Gastrocnemius medialis (tissue), 4 donors: ENCODE data around the gene PCSK6. TPM values are rescaled to one million over a fixed set of nuclear protein-coding genes. Genes with fewer than 3 reads are reported as not detected.

Experiments used
- ATAC-seq, 2 donors: fragments of 150-250 bp; one replicate each; pipeline ENCODE4 v1.9.1; 2016
- DNase-seq, 2 donors: peaks; one replicate each; pipeline ENCODE4 v3.0.0-alpha.2; 2019
- H3K27ac ChIP-seq, 4 donors: fragments of 200-600 bp; sonication (generic); 1 replicate in 1 of 4; 2 replicates in 3 of 4; pipeline ENCODE4 v1.5.1; 2016 to 2018; ENCODE audit warnings: mild to moderate bottlenecking in 2 of 4, moderate library complexity in 1 of 4
- H3K27me3 ChIP-seq, 3 donors: fragments of 200-600 bp; sonication (generic) in 2 of 3; 1 replicate in 1 of 3; 2 replicates in 2 of 3; pipeline versions ENCODE4 v1.5.1 to v1.6.0; 2016 to 2019; ENCODE audit warnings: mild to moderate bottlenecking in 1 of 3, moderate library complexity in 1 of 3
- H3K36me3 ChIP-seq, 2 donors: fragments of 200-600 bp; sonication (generic) in 1 of 2; one replicate each; pipeline ENCODE4 v1.5.1; 2017 to 2018
- H3K4me1 ChIP-seq, 2 donors: fragments of 200-600 bp; sonication (generic) in 1 of 2; one replicate each; pipeline ENCODE4 v1.5.1; 2016 to 2017; ENCODE audit warnings: mild to moderate bottlenecking in 2 of 2
- H3K4me3 ChIP-seq, 4 donors: fragments of 200-600 bp; sonication (generic) in 3 of 4; 1 replicate in 1 of 4; 2 replicates in 3 of 4; pipeline ENCODE4 v1.5.1; 2016 to 2019; ENCODE audit warnings: mild to moderate bottlenecking in 2 of 4
- H3K9me3 ChIP-seq, 3 donors: fragments of 200-600 bp; sonication (generic) in 2 of 3; 1 replicate in 1 of 3; 2 replicates in 2 of 3; pipeline ENCODE4 v1.5.1; 2016 to 2019
- POLR2A ChIP-seq, 2 donors: fragments of 450-650 bp; IDR thresholded peaks; one replicate each; pipeline ENCODE4 v1.6.1; 2017; ENCODE audit warnings: antibody characterized with exemption in 2 of 2, mild to moderate bottlenecking in 2 of 2, moderate library complexity in 2 of 2
- in situ Hi-C, 4 donors: fragments of 200-750 bp; cut with MboI; loops; one replicate each; pipeline versions ENCODE4 v1.15.0 to v1.8.0; 2017; ENCODE audit warnings: low sequenced_read_pairs in 4 of 4
- intact Hi-C: fragments of 100-400 bp; cut with DNase I; formaldehyde crosslinking; loops from one replicate; pipeline ENCODE4 v1.15.1; 2023; ENCODE audit warnings: low total_unique reads
- total RNA-seq, 4 donors: library from RNA; depleted of rRNA; stranded (reverse); fragments of >200 nt; gene quantifications; one replicate each; pipeline versions ENCODE4 v1.1.0 to v1.2.3, GENCODE V29; 2016
- TF ChIP-seq, protein P1 (sequence below), 5 experiments: fragments of 450-650 bp in 3 of 5; fragments of 200-600 bp in 2 of 5; sonication (generic) in 2 of 5; IDR thresholded peaks in 4 of 5; conservative IDR thresholded peaks in 1 of 5; 1 replicate in 4 of 5; 2 replicates in 1 of 5; pipeline ENCODE4 v1.5.1; 2016 to 2019; ENCODE audit warnings: antibody characterized with exemption in 5 of 5, mild to moderate bottlenecking in 3 of 5, moderate library complexity in 3 of 5

PCSK6 gene
- total RNA-seq, 4 donors from 2014 or later, result 12.8 to 46.0 (median 23.6) TPM

DNA sequence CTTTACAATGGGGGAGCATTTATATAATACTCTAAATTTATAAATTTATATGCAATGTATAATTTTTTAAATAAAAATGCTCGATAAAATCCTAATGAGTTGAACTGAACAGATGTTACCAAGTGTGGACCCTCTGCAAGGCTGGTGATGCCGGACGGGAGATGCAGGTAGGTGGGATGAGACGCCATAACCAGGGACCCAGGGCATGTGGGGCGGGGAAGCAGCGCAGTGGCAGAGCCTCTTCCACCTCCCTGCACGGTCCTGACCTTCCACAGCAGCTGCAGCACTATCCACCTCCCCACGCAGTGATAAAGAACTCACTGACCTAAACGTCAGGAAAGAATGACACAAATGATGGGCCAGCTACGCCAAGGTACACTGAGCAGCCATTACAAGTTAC is 12.8 kb downstream of the PCSK6 start:
- no peaks in the 10 kb centered on the region for H3K9me3 ChIP-seq
- ATAC-seq, result no peak
- no peak for DNase-seq
- H3K36me3 ChIP-seq, result no peaks in the 10 kb centered on the region
- intact Hi-C loops, result no loop called here
- in situ Hi-C loops, result no loop called here
- H3K4me3 ChIP-seq, result no peak overlapping the region
- H3K27ac ChIP-seq, result no peak overlapping the region
- no peak for TF ChIP-seq POLR2A (IDR thresholded peaks at IDR 0.05)
- TF ChIP-seq, protein P1, sequence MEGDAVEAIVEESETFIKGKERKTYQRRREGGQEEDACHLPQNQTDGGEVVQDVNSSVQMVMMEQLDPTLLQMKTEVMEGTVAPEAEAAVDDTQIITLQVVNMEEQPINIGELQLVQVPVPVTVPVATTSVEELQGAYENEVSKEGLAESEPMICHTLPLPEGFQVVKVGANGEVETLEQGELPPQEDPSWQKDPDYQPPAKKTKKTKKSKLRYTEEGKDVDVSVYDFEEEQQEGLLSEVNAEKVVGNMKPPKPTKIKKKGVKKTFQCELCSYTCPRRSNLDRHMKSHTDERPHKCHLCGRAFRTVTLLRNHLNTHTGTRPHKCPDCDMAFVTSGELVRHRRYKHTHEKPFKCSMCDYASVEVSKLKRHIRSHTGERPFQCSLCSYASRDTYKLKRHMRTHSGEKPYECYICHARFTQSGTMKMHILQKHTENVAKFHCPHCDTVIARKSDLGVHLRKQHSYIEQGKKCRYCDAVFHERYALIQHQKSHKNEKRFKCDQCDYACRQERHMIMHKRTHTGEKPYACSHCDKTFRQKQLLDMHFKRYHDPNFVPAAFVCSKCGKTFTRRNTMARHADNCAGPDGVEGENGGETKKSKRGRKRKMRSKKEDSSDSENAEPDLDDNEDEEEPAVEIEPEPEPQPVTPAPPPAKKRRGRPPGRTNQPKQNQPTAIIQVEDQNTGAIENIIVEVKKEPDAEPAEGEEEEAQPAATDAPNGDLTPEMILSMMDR (IDR thresholded peaks at IDR 0.05 in 4 of 5, conservative IDR thresholded peaks at IDR 0.05 in 1 of 5), result no peak
- H3K27me3 ChIP-seq, result no peaks in the 10 kb centered on the region
- H3K4me1 ChIP-seq, result peaks cover 8 to 20% of the 10 kb centered on the region in 2 donors

DNA sequence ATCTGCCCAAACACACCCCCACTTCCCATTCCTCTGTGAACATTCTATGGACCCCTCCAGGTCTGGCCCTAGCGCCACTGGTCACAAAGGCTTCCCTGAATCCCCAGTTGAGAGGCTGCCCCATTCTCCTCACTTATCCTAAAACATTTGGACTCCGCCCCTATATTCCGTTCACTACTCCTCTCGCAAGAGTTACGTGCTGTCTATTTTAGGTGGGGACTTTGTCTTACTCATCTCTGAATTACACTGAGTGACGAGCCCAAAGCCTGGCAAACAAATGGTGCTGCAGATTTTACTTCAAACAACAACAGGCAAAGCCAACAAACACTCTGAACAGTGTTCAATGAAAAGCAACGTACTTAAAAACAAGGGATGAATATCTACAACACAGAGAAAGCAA is 14.5 kb downstream of the PCSK6 start:
- no peak for ATAC-seq
- in situ Hi-C loops, result no loop called here

DNA sequence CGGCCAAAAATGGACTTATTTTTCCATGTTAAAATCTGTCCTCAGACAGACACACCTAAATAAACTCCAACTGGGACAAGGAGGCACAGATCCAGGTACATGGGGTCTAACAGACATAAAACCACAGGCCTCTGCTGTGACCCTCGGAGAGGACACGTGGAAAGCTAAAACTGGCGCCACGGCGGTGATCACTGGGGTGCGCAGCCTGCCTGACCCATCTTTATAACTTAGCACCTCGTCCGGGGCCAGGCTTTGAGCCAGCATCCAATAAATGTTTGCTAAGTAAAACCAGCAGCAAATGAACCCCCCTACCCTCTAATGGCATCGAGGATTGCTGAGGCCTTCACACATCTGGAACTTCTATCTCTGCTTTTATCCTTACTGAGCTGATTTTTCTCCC is 15.3 kb downstream of the PCSK6 start:
- Histone ChIP-seq H3K27me3 (no peaks in the 10 kb centered on the region), H3K4me1 (peaks cover 16 to 27% of the 10 kb centered on the region in 2 donors), H3K4me3 (no peak overlapping the region), H3K9me3 (no peaks in the 10 kb centered on the region), H3K36me3 (no peaks in the 10 kb centered on the region), H3K27ac (no peak overlapping the region)
- intact Hi-C loops (no loop called here), in situ Hi-C loops (no loop called here)
- DNase-seq (no peak), ATAC-seq (no peak)
- no peak for TF ChIP-seq POLR2A (IDR thresholded peaks at IDR 0.05)
- TF ChIP-seq, protein P1 (IDR thresholded peaks at IDR 0.05 in 4 of 5, conservative IDR thresholded peaks at IDR 0.05 in 1 of 5), result no peak

More for the DNA sequence above, 14.5 kb downstream of the PCSK6 start:
- Histone ChIP-seq H3K4me1 (peaks cover 14 to 22% of the 10 kb centered on the region in 2 donors), H3K36me3 (no peaks in the 10 kb centered on the region), H3K4me3 (no peak overlapping the region), H3K27ac (peak overlapping the region in 1 of 4 donors; percentile 30), H3K27me3 (no peaks in the 10 kb centered on the region), H3K9me3 (no peaks in the 10 kb centered on the region)
- intact Hi-C loops, result no loop called here
- no peak for DNase-seq
- TF ChIP-seq, protein P1 (IDR thresholded peaks at IDR 0.05 in 4 of 5, conservative IDR thresholded peaks at IDR 0.05 in 1 of 5), result no peak
- no peak for TF ChIP-seq POLR2A (IDR thresholded peaks at IDR 0.05)

DNA sequence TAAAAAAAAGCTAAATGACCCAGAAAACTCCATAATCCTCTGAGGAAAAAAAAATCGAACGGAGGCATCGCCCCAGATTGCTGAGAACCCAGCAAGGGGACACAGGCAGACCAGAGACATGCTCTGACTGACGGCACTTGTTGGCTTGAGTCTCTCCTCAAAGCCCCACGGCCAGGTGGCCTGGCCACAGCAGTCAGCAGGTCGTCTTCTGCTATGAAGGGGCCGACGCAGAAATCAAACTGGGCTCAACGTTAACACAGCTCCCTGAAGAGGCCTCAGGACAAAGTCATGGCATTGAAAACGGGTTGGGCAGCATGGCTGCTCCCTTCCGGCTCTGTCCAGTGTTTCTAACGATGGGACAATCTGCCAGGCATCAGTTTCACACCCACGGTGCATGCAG is 17.5 kb downstream of the PCSK6 start:
- intact Hi-C loops (no loop called here), in situ Hi-C loops (no loop called here)
- Histone ChIP-seq H3K9me3 (no peaks in the 10 kb centered on the region), H3K27ac (no peak overlapping the region), H3K36me3 (no peaks in the 10 kb centered on the region), H3K4me3 (no peak overlapping the region), H3K4me1 (peaks cover 9 to 23% of the 10 kb centered on the region in 2 donors), H3K27me3 (no peaks in the 10 kb centered on the region)
- no peak for DNase-seq
- TF ChIP-seq, protein P1 (IDR thresholded peaks at IDR 0.05 in 4 of 5, conservative IDR thresholded peaks at IDR 0.05 in 1 of 5), result no peak
- TF ChIP-seq POLR2A (IDR thresholded peaks at IDR 0.05), result no peak
- no peak for ATAC-seq
